ENCODE results near the gene WSCD2.
"Not testable (repeated sequence)": the region's sequence is repeated elsewhere in the genome, so short reads cannot be mapped to it uniquely, and the experiment has no call there.

Gene WSCD2

DNA sequence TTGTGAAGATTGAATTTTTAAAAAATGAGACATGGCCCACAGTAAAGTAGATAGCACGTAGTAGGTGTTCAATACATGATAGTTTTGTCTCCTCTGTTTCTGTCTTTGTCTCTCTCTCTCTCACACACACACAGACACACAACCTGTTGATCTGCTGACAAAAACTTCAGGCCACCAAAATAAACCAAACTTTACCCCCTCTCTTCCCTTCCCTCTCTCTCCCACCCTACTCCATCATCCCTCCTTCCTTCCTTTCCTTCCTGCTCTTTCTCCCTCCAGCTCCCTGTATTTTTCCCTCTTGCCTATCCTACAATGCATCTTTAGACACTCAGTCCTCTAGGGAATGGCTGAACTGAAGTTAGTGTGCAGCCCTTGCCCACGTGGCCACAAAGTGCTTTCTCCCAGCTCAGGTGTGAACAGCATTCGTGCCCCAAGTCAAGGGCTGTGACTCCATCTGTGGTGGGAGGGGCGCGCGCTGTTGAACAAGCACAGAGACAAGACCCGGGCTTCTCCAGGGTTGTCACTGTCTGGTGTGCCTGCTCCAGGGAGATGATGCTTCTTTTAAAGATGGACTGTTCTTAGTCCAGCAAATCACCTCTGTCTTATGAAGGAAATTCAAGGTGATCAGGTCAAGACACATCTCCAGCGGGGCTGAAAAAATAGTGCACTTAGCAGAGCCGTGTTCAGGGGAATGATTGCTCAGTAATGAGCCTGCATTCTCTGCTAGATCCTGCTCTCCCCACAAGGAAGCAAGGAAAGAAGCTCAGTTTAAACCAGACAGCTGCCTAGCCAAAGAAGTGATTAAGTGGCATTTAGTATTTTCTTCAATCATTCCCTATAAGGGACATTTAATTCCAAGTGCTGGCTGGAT lies 75.3 kb downstream of the WSCD2 start:
- Histone ChIP-seq H3K4me3 (ENCODE audit: low read length) (no peak overlapping the region), H3K9me3 (ENCODE audit: low read length) (no peaks in the 10 kb centered on the region), H3K4me1 (ENCODE audit: insufficient read depth, low read length) (no peaks in the 10 kb centered on the region), H3K36me3 (ENCODE audit: insufficient read depth, low read length) (no peaks in the 10 kb centered on the region), H3K27me3 (ENCODE audit: insufficient read depth, low read length) (no peaks in the 10 kb centered on the region), H2AFZ (ENCODE audit: low read depth, low read length) (no peak overlapping the region)

DNA sequence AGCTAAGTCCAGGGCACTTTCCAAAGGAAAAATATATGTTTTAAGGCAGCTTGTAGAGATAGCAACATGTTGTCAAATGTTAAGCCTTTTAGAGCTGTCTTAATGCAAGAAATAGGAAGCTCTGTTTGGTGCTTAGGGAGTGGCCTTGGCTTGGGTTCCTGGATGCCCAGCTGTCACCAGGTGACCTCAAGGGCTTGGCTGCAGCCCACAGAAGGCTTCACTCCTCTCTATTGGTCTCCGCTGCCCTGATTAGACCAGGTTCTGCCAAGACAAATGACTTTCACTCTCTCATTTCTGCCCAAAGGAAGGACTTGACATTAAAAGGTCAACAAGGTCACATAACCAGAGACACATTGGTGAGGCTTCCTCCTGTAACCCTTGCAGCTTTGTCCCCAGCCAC lies 76.8 kb downstream of the WSCD2 start:
- Histone ChIP-seq H3K4me3 (ENCODE audit: low read length) (no peak overlapping the region), H3K9me3 (ENCODE audit: low read length) (no peaks in the 10 kb centered on the region), H3K36me3 (ENCODE audit: insufficient read depth, low read length) (no peaks in the 10 kb centered on the region), H3K27me3 (ENCODE audit: insufficient read depth, low read length) (no peaks in the 10 kb centered on the region), H2AFZ (ENCODE audit: low read depth, low read length) (no peak overlapping the region), H3K4me1 (ENCODE audit: insufficient read depth, low read length) (no peaks in the 10 kb centered on the region)

DNA sequence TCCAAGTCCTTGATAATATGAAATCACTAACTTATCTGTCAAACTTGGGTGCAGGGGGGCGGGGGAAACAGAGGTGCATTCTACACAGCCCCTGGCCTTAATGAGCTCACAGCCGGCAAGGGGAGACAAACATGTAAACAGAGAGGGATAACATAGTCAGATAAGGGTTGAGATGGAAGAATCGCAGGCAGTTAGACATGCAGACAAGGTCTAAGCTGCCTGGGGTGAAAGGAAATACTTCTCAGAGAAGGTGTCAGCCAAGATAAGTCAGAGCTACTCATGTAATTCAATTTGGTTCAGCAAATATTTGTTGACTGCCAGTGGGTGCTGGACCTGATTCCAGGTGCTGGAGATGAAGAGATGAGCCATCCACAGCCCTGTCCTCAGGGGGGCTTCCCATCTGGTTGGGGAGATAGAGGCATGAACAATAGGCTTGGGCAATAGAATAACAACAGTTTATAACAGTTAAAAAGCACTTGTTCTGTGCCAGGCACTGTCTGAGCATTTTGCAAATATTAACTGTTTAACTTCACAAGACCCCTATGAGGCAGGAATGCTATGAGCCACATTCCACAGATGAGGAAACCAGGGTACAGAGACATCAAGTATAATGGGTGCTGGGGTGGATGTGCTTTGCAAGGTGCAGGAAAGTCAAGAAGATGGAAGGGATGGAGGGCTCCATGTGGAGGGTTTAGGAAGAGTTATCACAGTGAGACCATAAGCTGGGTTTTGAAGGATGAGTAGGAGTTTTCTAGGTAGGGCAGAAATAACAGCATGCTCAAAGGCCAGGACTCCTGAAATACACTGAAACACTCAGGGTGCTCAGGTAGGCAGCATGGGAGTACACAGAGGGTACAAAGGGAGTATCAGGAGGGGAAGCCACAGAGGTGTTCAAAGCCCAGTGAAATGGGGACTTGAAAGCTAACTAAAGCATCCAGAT lies 79.0 kb downstream of the WSCD2 start:
- Histone ChIP-seq H3K36me3 (ENCODE audit: insufficient read depth, low read length) (no peaks in the 10 kb centered on the region), H3K4me3 (ENCODE audit: low read length) (no peak overlapping the region), H3K27me3 (ENCODE audit: insufficient read depth, low read length) (no peaks in the 10 kb centered on the region), H3K9me3 (ENCODE audit: low read length) (no peaks in the 10 kb centered on the region), H3K4me1 (ENCODE audit: insufficient read depth, low read length) (no peaks in the 10 kb centered on the region), H2AFZ (ENCODE audit: low read depth, low read length) (no peak overlapping the region)

DNA sequence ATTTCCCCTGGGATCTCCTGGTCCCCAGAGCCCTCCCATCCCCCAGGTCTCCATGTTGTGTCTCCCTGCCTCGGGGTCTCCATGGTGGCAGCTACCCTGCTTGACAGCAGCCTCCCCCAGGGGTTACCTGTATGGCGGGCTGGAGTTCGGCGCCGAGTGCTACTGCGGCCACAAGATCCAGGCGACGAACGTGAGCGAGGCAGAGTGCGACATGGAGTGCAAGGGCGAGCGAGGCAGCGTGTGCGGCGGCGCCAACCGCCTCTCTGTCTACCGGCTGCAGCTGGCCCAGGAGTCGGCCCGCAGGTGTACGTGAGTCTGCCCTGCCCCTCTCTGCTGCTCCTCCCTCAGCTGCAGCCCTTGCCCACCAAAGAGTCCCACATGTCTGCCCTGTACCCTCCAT lies 80.9 kb downstream of the WSCD2 start:
- Histone ChIP-seq H3K36me3 (ENCODE audit: insufficient read depth, low read length) (no peaks in the 10 kb centered on the region), H2AFZ (ENCODE audit: low read depth, low read length) (no peak overlapping the region), H3K4me3 (ENCODE audit: low read length) (no peak overlapping the region), H3K27me3 (ENCODE audit: insufficient read depth, low read length) (no peaks in the 10 kb centered on the region), H3K4me1 (ENCODE audit: insufficient read depth, low read length) (no peaks in the 10 kb centered on the region), H3K9me3 (ENCODE audit: low read length) (no peaks in the 10 kb centered on the region)

DNA sequence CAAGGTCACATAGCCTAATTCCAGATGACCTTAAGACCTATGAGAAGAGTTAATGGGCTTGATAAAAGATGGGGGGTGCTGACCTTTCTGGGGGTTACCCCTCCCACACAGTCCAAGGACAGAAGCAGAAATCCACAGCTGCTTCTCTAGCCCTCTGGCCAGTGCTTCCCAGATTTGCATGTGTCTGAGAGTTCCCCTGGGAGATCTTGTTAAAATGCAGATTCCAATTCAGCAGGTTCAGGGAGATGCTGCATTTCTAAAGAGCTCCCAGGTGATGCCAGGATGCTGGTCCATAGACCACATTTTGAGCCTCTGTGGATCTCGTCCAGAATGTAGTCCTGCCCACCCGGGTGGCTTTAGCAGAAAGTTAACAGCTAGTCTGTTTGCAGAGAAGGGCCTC lies 82.1 kb downstream of the WSCD2 start:
- H3K4me3 ChIP-seq (ENCODE audit: low read length), result no peak overlapping the region

DNA sequence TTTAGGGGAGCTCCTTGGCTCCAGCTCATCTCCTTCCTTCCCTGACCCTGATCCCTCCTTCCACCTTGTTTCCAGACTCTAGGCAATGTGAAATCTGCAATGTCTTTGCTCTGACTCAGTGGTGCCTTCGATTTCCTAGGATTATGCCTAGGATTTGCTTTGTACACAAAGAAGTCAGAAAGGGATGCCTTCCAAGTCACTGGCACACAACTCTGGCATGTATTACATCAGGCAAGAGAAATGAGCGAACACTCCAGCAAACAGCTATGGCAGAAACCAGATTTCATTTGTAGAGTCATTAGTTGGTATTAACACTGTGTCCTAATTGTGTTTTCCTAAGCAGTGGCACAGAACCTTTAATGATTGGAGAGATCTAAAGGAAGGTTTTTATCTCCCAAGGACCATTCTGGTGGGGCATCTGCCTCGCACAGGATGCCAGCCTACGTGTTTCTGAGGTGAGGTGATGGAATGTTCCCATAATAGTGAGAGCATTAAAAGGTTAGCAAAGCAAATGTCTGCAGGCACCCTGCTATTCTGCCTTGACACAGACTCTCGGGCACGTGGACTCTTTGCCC lies 84.9 kb downstream of the WSCD2 start:
- H3K36me3 ChIP-seq (ENCODE audit: insufficient read depth, low read length), result no peaks in the 10 kb centered on the region
- no peaks in the 10 kb centered on the region for H3K4me1 ChIP-seq (ENCODE audit: insufficient read depth, low read length)
- no peaks in the 10 kb centered on the region for H3K27me3 ChIP-seq (ENCODE audit: insufficient read depth, low read length)
- no peak overlapping the region for H2AFZ ChIP-seq (ENCODE audit: low read depth, low read length)
- no peaks in the 10 kb centered on the region for H3K9me3 ChIP-seq (ENCODE audit: low read length)
- H3K4me3 ChIP-seq (ENCODE audit: low read length), result no peak overlapping the region

More for the DNA sequence above, 82.1 kb downstream of the WSCD2 start:
- Histone ChIP-seq H3K27me3 (ENCODE audit: insufficient read depth, low read length) (no peaks in the 10 kb centered on the region), H3K9me3 (ENCODE audit: low read length) (no peaks in the 10 kb centered on the region), H2AFZ (ENCODE audit: low read depth, low read length) (no peak overlapping the region), H3K4me1 (ENCODE audit: insufficient read depth, low read length) (no peaks in the 10 kb centered on the region), H3K36me3 (ENCODE audit: insufficient read depth, low read length) (no peaks in the 10 kb centered on the region)

DNA sequence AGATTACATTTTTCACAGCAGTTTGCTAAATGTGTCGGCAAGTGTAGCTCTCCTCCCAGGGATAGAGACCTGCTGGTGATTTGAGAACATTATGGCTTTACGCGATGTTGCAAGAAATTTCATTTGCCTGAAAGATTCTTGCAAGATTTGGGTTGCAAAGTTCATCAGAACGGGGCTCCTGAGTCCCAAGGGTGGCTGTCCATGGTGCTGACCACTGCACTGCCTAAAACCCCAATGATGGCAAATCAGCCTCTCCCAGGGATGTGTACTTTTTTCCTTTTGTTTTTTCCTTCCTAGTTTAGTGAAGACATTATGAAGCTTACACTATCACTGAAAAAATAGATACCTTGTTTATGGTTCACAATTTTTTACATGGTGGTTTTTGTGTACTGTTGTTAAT lies 85.4 kb downstream of the WSCD2 start:
- H3K36me3 ChIP-seq (ENCODE audit: insufficient read depth, low read length), result no peaks in the 10 kb centered on the region
- H2AFZ ChIP-seq (ENCODE audit: low read depth, low read length), result no peak overlapping the region
- H3K9me3 ChIP-seq (ENCODE audit: low read length), result no peaks in the 10 kb centered on the region
- H3K4me3 ChIP-seq (ENCODE audit: low read length), result no peak overlapping the region
- no peaks in the 10 kb centered on the region for H3K27me3 ChIP-seq (ENCODE audit: insufficient read depth, low read length)
- no peaks in the 10 kb centered on the region for H3K4me1 ChIP-seq (ENCODE audit: insufficient read depth, low read length)

DNA sequence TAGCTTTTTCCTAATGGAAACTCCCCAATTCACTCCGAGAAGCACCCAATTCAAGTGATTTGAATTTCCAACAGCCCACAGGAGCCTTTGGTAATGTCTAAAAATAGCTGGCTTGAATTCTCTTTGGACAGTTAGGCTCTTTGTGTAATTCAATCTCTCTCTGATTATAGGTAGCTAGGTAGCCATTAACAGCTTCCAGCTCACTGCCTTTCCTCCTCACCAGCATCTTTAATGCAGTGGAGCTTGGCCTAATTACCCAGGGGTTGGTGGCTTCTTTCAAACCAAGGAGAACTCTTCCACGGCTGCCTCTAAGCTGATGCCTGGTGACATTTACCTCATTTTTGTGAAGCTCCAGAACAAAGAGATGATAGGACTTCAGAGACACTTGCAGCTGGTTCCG lies 86.4 kb downstream of the WSCD2 start:
- no peak overlapping the region for H3K4me3 ChIP-seq (ENCODE audit: low read length)
- no peaks in the 10 kb centered on the region for H3K36me3 ChIP-seq (ENCODE audit: insufficient read depth, low read length)
- H2AFZ ChIP-seq (ENCODE audit: low read depth, low read length), result no peak overlapping the region
- H3K9me3 ChIP-seq (ENCODE audit: low read length), result no peaks in the 10 kb centered on the region
- H3K27me3 ChIP-seq (ENCODE audit: insufficient read depth, low read length), result no peaks in the 10 kb centered on the region
- H3K4me1 ChIP-seq (ENCODE audit: insufficient read depth, low read length), result no peaks in the 10 kb centered on the region

DNA sequence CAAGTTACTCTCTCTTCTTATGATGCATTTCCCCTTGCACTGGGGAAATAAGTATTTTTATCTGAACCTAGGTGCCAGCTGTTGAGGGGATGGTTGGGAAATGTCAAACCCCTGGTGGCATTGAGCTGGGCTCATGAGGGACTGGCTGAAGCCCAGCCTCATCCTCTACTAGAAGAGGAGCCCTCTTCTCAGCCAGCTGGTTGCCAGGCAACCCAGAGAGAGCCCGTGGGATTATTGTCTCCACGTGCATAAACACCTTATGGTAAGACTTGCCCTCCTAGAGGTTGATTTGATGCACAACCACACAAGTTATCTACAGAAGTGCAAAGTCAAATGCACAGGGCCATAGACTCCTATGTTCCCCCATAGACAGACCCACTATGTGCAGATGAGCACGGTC lies 89.8 kb downstream of the WSCD2 start:
- Histone ChIP-seq H3K36me3 (ENCODE audit: insufficient read depth, low read length) (no peaks in the 10 kb centered on the region), H3K27me3 (ENCODE audit: insufficient read depth, low read length) (no peaks in the 10 kb centered on the region), H3K4me3 (ENCODE audit: low read length) (no peak overlapping the region), H2AFZ (ENCODE audit: low read depth, low read length) (no peak overlapping the region), H3K4me1 (ENCODE audit: insufficient read depth, low read length) (no peaks in the 10 kb centered on the region), H3K9me3 (ENCODE audit: low read length) (no peaks in the 10 kb centered on the region)

DNA sequence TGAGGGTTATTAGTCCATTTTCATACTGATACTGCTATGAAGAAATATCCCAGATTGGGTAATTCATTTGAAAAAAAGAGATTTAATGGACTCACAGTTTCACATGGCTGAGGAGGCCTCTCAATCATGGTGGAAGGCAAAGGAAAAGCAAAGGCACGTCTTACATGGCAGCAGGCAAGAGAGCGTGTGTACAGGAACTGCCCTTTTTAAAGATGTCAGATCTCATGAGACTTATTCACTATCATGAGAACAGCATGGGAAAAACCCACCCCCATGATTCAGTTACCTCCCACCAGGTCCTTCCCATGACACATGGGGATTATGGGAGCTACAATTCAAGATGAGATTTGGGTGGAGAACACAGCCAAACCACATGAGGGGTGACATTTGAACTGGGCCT lies 96.0 kb downstream of the WSCD2 start:
- not testable (repeated sequence) for H3K4me3 ChIP-seq (ENCODE audit: low read length); H3K9me3 ChIP-seq (ENCODE audit: low read length)

DNA sequence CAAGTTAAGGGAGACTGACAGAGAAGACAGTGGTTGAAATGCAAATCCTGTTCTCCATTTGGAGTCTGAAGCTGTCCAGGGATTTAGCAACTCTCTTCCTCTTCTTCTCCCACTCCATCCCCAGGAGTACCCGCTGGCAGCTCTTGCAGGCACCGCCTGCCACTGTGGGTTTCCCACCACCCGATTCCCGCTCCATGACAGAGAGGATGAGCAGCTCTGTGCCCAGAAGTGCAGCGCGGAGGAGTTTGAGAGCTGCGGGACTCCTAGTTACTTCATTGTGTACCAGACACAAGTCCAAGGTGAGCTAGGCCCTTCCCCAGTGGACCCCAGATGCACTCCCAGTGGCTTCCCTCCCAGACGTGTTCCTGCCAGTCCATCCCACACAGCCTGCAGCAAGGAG lies 97.8 kb downstream of the WSCD2 start:
- no peak overlapping the region for H3K4me3 ChIP-seq (ENCODE audit: low read length)
- no peaks in the 10 kb centered on the region for H3K9me3 ChIP-seq (ENCODE audit: low read length)
- H3K27me3 ChIP-seq (ENCODE audit: insufficient read depth, low read length), result no peaks in the 10 kb centered on the region
- H2AFZ ChIP-seq (ENCODE audit: low read depth, low read length), result no peak overlapping the region
- H3K4me1 ChIP-seq (ENCODE audit: insufficient read depth, low read length), result no peaks in the 10 kb centered on the region
- no peaks in the 10 kb centered on the region for H3K36me3 ChIP-seq (ENCODE audit: insufficient read depth, low read length)

More for the DNA sequence above, 96.0 kb downstream of the WSCD2 start:
- not testable (repeated sequence) for H2AFZ ChIP-seq (ENCODE audit: low read depth, low read length); H3K4me1 ChIP-seq (ENCODE audit: insufficient read depth, low read length); H3K36me3 ChIP-seq (ENCODE audit: insufficient read depth, low read length); H3K27me3 ChIP-seq (ENCODE audit: insufficient read depth, low read length)

DNA sequence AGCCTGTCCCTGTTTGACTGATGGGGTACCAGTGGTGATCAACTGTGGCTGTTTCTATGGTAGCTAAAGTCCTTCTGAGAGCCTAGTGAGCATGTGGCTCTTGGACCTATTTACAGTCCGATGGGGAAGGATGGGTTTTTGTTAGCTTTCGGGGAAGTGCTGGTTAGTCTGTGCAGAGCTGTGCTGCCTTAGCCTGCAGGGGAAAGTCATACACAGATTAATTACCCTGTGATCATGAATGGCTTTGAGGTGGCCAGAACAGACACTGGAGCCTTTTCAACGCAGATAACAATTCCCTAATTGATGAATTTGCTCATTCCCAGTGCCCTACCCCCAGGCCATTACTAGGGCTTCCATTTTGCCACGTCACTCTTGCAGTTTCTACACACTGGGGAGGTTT lies 99.7 kb downstream of the WSCD2 start:
- Histone ChIP-seq H3K27me3 (ENCODE audit: insufficient read depth, low read length) (no peaks in the 10 kb centered on the region), H3K4me3 (ENCODE audit: low read length) (no peak overlapping the region), H3K36me3 (ENCODE audit: insufficient read depth, low read length) (no peaks in the 10 kb centered on the region), H3K4me1 (ENCODE audit: insufficient read depth, low read length) (no peaks in the 10 kb centered on the region), H2AFZ (ENCODE audit: low read depth, low read length) (no peak overlapping the region), H3K9me3 (ENCODE audit: low read length) (no peaks in the 10 kb centered on the region)
